Esophagus mucosa (tissue), 1 donor: ENCODE measurements around the gene HMGXB4. TPM values are rescaled to one million over a fixed set of nuclear protein-coding genes. Genes with fewer than 3 reads are reported as not detected.

Experiments used
- ATAC-seq: fragments of 200-7000 bp; cut with Tn5 transposase; one replicate; pipeline ENCODE4 v1.9.1; 2020
- total RNA-seq: library from RNA; stranded (reverse); gene quantifications from one replicate; pipeline ENCODE4 v1.2.4, GENCODE V29; 2023
- donor health status: DM: yes; HTN: yes; CAD: no.

Gene HMGXB4
- total RNA-seq, 1 donor from 2014 or later: 13.1 TPM

GRCh38 chr22:35258191-35258988 is 1.1 kb downstream of the HMGXB4 start:
- peak; percentile 41 for ATAC-seq

GRCh38 chr22:35264986-35265385 is 7.7 kb downstream of the HMGXB4 start:
- no peak for ATAC-seq

GRCh38 chr22:35266277-35266676 is 9.0 kb downstream of the HMGXB4 start:
- ATAC-seq: no peak

- no peak for ATAC-seq
These were observed 12.3 kb downstream of the HMGXB4 start for GRCh38 chr22:35269630-35270029.

- no peak for ATAC-seq
These were observed 17.0 kb downstream of the HMGXB4 start for GRCh38 chr22:35274154-35274871.

GRCh38 chr22:35275580-35275979 is 18.3 kb downstream of the HMGXB4 start:
- ATAC-seq: no peak

- ATAC-seq: no peak
These were observed 18.7 kb downstream of the HMGXB4 start for GRCh38 chr22:35276019-35276418.

- no peak for ATAC-seq
These were observed 30.8 kb downstream of the HMGXB4 start for GRCh38 chr22:35288116-35288515.

GRCh38 chr22:35292786-35293185 is 35.5 kb downstream of the HMGXB4 start:
- no peak for ATAC-seq

GRCh38 chr22:35296051-35296450 is 38.8 kb downstream of the HMGXB4 start:
- ATAC-seq: no peak

- no peak for ATAC-seq
These were observed 42.0 kb downstream of the HMGXB4 start for GRCh38 chr22:35299217-35299672.

GRCh38 chr22:35299673-35300499 is 42.6 kb downstream of the HMGXB4 start, which contains the start of gene TOM1:
TSS of gene TOM1 (plus strand) at chr22:35299894. CDS start at chr22:35299929, 35 bp downstream.
- ATAC-seq: peak; percentile 92

- ATAC-seq: peak; percentile 61
These were observed 44.1 kb downstream of the HMGXB4 start for GRCh38 chr22:35301372-35301874.

- no peak for ATAC-seq
These were observed 45.8 kb downstream of the HMGXB4 start for GRCh38 chr22:35303029-35303624.

- ATAC-seq: no peak
These were observed 48.3 kb downstream of the HMGXB4 start for GRCh38 chr22:35305525-35306070.

- no peak for ATAC-seq
These were observed 49.2 kb downstream of the HMGXB4 start for GRCh38 chr22:35306350-35306967.

- ATAC-seq: no peak
These were observed 50.1 kb downstream of the HMGXB4 start for GRCh38 chr22:35307372-35307771.

GRCh38 chr22:35307892-35308291 is 50.6 kb downstream of the HMGXB4 start:
- no peak for ATAC-seq

- ATAC-seq: no peak
These were observed 51.3 kb downstream of the HMGXB4 start for GRCh38 chr22:35308480-35309021.

- ATAC-seq: peak; percentile 4
These were observed 53.6 kb downstream of the HMGXB4 start for GRCh38 chr22:35310556-35311550.
